BJ (cell line): ENCODE results near the gene ZNF423. TPM values are rescaled to one million over a fixed set of nuclear protein-coding genes. Genes with fewer than 3 reads are reported as not detected.

Experiments
- CTCF ChIA-PET: fragments of 350-600 bp; formaldehyde crosslinking; extraction: SDS; loops from one replicate; lab custom pipeline; 2021; ENCODE audit warnings: antibody characterized with exemption, inconsistent platforms; lab: Yijun Ruan, JAX
- POLR2A ChIA-PET: fragments of 300-600 bp; sonication (Branson Sonifier 250); formaldehyde crosslinking; extraction: SDS; loops from one replicate; lab custom pipeline; 2021; ENCODE audit warnings: antibody characterized with exemption; lab: Charles Lee
- DNase-seq: peaks from one replicate; pipeline ENCODE4 v3.0.0-alpha.2; 2011; ENCODE audit warnings: low read depth
- H3K27me3 ChIP-seq: 2 replicates; pipeline ENCODE4 v1.6.0; 2011; ENCODE audit warnings: low read length; ENCODE audit not compliant: control insufficient read depth, insufficient read depth
- H3K36me3 ChIP-seq: 2 replicates; pipeline ENCODE4 v1.5.1; 2011; ENCODE audit warnings: low read length; ENCODE audit not compliant: control insufficient read depth, insufficient read depth
- H3K4me3 ChIP-seq: 2 replicates; pipeline ENCODE4 v1.5.1; 2011; ENCODE audit warnings: low read depth, mild to moderate bottlenecking, control low read depth, low read length
- polyA plus RNA-seq: library from polyadenylated mRNA; depleted of rRNA; stranded (reverse); fragments of >200 nt; gene quantifications from 2 replicates; pipeline ENCODE4 v1.2.3, GENCODE V29; 2011
- TF ChIP-seq, protein P1 (sequence below): IDR thresholded peaks from 2 replicates; pipeline ENCODE4 v1.5.1; 2011; ENCODE audit warnings: low read depth, mild to moderate bottlenecking, control low read depth, inconsistent platforms, low read length, moderate library complexity; ENCODE audit not compliant: insufficient read depth

ZNF423 gene
- polyA plus RNA-seq, 1 experiment: 0.22 TPM

- TF ChIP-seq, protein P1, sequence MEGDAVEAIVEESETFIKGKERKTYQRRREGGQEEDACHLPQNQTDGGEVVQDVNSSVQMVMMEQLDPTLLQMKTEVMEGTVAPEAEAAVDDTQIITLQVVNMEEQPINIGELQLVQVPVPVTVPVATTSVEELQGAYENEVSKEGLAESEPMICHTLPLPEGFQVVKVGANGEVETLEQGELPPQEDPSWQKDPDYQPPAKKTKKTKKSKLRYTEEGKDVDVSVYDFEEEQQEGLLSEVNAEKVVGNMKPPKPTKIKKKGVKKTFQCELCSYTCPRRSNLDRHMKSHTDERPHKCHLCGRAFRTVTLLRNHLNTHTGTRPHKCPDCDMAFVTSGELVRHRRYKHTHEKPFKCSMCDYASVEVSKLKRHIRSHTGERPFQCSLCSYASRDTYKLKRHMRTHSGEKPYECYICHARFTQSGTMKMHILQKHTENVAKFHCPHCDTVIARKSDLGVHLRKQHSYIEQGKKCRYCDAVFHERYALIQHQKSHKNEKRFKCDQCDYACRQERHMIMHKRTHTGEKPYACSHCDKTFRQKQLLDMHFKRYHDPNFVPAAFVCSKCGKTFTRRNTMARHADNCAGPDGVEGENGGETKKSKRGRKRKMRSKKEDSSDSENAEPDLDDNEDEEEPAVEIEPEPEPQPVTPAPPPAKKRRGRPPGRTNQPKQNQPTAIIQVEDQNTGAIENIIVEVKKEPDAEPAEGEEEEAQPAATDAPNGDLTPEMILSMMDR: no peak
- no peaks in the 10 kb centered on the region for H3K27me3 ChIP-seq
- H3K4me3 ChIP-seq: no peak overlapping the region
- H3K36me3 ChIP-seq: no peaks in the 10 kb centered on the region
- ChIA-PET POLR2A (no interaction called here), CTCF (no interaction called here)
- DNase-seq: no peak
These were observed 386.6 kb downstream of the ZNF423 start for GRCh38 chr16:49469311-49469670.

- H3K36me3 ChIP-seq: no peaks in the 10 kb centered on the region
- no peak for DNase-seq
- H3K27me3 ChIP-seq: no peaks in the 10 kb centered on the region
- TF ChIP-seq, protein P1: no peak
- POLR2A ChIA-PET: no interaction called here
- no peak overlapping the region for H3K4me3 ChIP-seq
- CTCF ChIA-PET: no interaction called here
These were observed 387.2 kb downstream of the ZNF423 start for GRCh38 chr16:49468611-49469310.

GRCh38 chr16:49467540-49468372 lies 388.2 kb downstream of the ZNF423 start:
- DNase-seq: no peak
- no peak overlapping the region for H3K4me3 ChIP-seq
- no peaks in the 10 kb centered on the region for H3K36me3 ChIP-seq
- ChIA-PET CTCF (no interaction called here), POLR2A (no interaction called here)
- no peaks in the 10 kb centered on the region for H3K27me3 ChIP-seq
- TF ChIP-seq, protein P1: no peak

DNA sequence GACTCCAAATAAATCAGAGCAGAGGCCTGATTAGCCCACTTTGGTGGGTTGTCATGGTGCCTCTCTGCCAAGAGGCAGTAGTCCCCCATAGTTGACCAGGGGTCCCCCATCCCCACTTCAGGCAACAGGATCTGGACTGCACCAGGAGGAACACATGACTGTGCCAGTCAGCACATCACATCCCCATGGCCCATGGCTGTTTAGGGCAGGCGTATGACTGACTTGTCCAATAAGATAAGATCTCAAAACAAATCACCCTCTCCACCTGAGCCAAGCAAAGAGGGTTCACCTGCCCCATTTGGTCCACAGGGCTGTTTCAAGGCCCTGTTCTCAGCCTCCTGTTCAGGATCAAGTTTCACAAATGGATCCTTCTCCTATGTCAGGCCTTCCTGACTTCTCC lies 389.0 kb downstream of the ZNF423 start:
- POLR2A ChIA-PET: no interaction called here
- H3K36me3 ChIP-seq: no peaks in the 10 kb centered on the region
- H3K4me3 ChIP-seq: no peak overlapping the region
- CTCF ChIA-PET: no interaction called here
- TF ChIP-seq, protein P1: no peak
- no peak for DNase-seq
- H3K27me3 ChIP-seq: no peaks in the 10 kb centered on the region

DNA sequence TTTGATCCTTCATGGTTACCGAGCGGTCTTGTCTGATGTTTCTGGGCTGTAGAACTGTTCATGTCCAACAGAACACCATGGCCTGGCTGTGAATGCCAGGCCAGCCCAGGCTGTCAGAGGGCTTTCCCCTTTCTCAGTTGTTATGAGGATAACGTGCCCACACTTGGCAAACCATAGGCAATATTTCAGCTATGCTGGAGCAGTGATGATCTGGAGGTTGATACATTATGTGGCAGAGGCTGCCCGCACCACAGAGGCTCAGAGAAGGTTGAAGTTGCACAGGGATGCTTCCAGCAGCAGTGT lies 389.4 kb downstream of the ZNF423 start:
- no peak overlapping the region for H3K4me3 ChIP-seq
- no peak for DNase-seq
- no peaks in the 10 kb centered on the region for H3K36me3 ChIP-seq
- TF ChIP-seq, protein P1: no peak
- POLR2A ChIA-PET: no interaction called here
- no peaks in the 10 kb centered on the region for H3K27me3 ChIP-seq
- CTCF ChIA-PET: no interaction called here
